Activated CD4-positive, alpha-beta memory T cell treated with anti-CD3 and anti-CD28 coated beads for 36 hours (primary cell): Measurements from ENCODE around the gene RSRC1. TPM values are rescaled to one million over a fixed set of nuclear protein-coding genes. Genes with fewer than 3 reads are reported as not detected.

Source experiments
- CTCF ChIA-PET: fragments of 350-600 bp; sonication (Branson Sonifier 250); formaldehyde crosslinking; loops from one replicate; lab custom pipeline; 2021; ENCODE audit warnings: antibody characterized with exemption, inconsistent platforms; lab: Charles Lee
- POLR2A ChIA-PET: fragments of 350-600 bp; sonication (Branson Sonifier 250); formaldehyde crosslinking; loops from one replicate; lab custom pipeline; 2021; ENCODE audit warnings: antibody characterized with exemption; lab: Charles Lee
- DNase-seq: peaks from one replicate; pipeline ENCODE4 v3.0.0-alpha.2; 2020
- H3K27ac Mint-ChIP-seq: one replicate; pipeline ENCODE4 v1.8.0; 2021; ENCODE audit warnings: mixed read lengths
- H3K27me3 Mint-ChIP-seq: one replicate; pipeline ENCODE4 v1.8.0; 2021; ENCODE audit warnings: mixed read lengths
- H3K36me3 Mint-ChIP-seq: one replicate; pipeline ENCODE4 v1.8.0; 2021; ENCODE audit warnings: mixed read lengths
- H3K4me1 Mint-ChIP-seq: one replicate; pipeline ENCODE4 v1.8.0; 2021; ENCODE audit warnings: low read depth, mixed read lengths
- H3K4me3 Mint-ChIP-seq: one replicate; pipeline ENCODE4 v1.8.0; 2021; ENCODE audit warnings: mild to moderate bottlenecking, mixed read lengths
- H3K9me3 Mint-ChIP-seq: one replicate; pipeline ENCODE4 v1.8.0; 2021; ENCODE audit warnings: mixed read lengths
- intact Hi-C: fragments of 100-400 bp; cut with micrococcal nuclease; formaldehyde crosslinking; loops from one replicate; pipeline ENCODE4 v1.15.1; 2023
- total RNA-seq, 2 experiments: library from RNA; stranded (reverse); gene quantifications; one replicate each; pipeline ENCODE4 v1.2.3, GENCODE V29; 2021

RSRC1 gene
- total RNA-seq, 2 experiments from 2014 or later, result 39.4 to 43.8 TPM

DNA sequence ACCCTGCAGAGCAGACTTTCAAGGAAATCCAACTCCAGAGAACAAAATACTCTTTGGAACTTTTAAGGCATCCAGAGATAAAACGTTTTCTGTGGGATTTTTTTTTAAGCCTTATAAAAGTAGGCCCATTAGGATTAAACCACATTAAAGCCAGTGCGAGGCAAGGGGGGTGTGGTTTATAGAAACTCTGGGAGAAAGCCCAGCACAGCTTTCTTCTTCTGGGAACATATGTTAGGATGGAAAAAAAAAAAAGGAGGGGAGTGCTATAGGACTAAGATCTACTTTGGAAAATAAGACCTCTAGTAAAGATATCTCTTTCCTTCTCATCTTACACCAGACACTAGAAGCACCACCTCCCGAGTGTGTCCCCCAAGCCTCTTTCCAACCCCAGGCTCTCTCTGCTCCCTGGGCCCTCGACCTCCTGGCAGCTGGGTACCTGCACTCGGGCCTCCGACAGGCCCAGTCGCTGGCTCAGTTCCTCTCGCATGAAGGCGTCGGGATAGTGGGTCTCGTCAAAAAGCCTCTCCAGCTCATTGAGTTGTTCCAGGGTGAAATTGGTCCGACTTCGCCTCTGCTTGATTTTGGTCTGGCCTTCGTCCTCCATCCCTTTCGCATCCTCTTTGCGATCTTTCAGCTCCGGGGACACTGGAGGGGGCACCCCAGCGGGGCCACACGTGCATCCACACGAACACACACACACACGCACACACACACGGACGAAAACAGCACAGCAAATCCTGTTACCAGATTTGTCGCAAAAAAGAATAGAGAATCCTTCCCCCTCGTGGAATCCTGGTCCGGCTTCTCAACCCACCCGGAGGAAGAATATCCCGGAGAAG is 7.4 kb upstream of the RSRC1 start:
- CTCF ChIA-PET, result no interaction called here
- peak overlapping the region; percentile 49 for H3K4me3 Mint-ChIP-seq
- POLR2A ChIA-PET, result no interaction called here
- peaks cover 46% of the 10 kb centered on the region for H3K4me1 Mint-ChIP-seq
- no peak for DNase-seq
- intact Hi-C loops, result loop anchor here (10.0 kb wide), 1 partner anchor 432 kb away; no protein-coding TSS in a partner anchor
- H3K36me3 Mint-ChIP-seq, result peaks cover 5% of the 10 kb centered on the region
- H3K9me3 Mint-ChIP-seq, result no peaks in the 10 kb centered on the region
- H3K27ac Mint-ChIP-seq, result peak overlapping the region; percentile 60
- peaks cover 82% of the 10 kb centered on the region for H3K27me3 Mint-ChIP-seq

DNA sequence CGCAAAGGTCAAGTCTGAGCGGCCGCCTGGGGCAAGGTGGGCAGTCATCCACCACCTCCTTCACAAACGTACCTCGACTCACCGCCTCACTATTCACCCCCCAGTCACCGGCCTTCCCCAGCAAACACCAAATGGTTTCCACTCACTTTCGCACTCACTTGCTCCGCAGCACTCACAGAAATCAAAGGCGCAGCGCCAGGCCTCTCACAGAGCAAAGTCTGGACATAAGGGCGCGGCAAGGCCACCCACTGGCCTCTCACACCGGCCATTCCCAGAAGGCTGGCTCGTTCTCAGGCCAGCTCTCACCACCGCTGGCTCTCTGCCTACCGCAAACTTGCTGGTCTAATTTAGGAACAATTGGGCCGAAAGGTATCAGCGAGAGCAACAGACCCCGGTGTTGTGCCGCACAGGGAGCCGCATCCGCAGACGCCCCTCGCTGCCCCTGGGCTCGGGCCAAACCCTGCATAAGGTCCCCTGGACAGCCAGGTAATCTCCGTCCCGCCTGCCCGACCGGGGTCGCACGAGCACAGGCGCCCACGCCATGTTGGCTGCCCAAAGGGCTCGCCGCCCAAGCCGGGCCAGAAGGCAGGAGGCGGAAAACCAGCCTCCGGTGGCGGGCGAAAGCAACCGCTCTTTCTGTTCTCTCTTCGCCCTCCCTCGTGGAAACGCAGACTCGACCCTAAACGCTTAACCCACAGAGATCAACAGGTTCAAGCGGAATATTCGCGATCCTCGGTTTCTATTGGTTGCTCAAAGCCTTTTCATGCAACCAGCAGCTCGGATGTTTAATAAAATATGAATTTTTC is 6.6 kb upstream of the RSRC1 start:
- Mint-ChIP-seq H3K36me3 (peaks cover 5% of the 10 kb centered on the region), H3K27me3 (peaks cover 81% of the 10 kb centered on the region), H3K4me3 (peak overlapping the region; percentile 49), H3K9me3 (no peaks in the 10 kb centered on the region), H3K27ac (peak overlapping the region; percentile 60), H3K4me1 (peaks cover 41% of the 10 kb centered on the region)
- intact Hi-C loops, result loop anchor here (10.0 kb wide), 1 partner anchor 432 kb away; no protein-coding TSS in a partner anchor
- POLR2A ChIA-PET, result interaction anchor here (0.8 kb wide), 1 partner anchor 8 kb away, joined by 3 read pairs; no protein-coding TSS in a partner anchor
- CTCF ChIA-PET, result no interaction called here
- peak; percentile 11 for DNase-seq

DNA sequence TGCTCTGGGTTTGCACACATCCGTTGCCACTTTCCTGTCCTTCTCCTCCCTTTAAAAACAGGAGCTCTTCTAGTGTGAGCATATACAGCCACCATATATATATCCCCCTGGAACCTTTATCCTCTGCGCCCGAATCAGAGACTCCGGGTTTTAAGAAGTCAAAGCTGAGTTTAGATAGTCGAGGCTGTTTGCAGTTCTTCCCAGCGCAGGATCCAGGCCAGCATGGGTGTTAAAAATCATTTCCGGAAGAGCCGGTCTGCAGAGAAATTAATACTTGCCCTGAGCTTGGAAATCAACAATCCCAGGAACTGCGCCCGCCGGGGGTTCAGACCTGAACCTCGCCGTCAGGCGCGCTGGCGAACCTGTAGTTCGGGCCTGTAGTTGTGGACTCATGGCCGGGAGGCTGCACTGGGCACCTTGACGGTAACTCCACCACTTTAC is 6.0 kb upstream of the RSRC1 start:
- ChIA-PET CTCF (interaction anchor here (0.8 kb wide), 1 partner anchor 465 kb away, joined by 3 read pairs; no protein-coding TSS in a partner anchor), POLR2A (interaction anchor here (0.8 kb wide), 1 partner anchor 8 kb away, joined by 3 read pairs; no protein-coding TSS in a partner anchor)
- intact Hi-C loops, result loop anchor here (1.0 to 10.0 kb wide), 3 partner anchors 9 to 431 kb away; no protein-coding TSS in a partner anchor
- H3K36me3 Mint-ChIP-seq, result peaks cover 5% of the 10 kb centered on the region
- peaks cover 41% of the 10 kb centered on the region for H3K4me1 Mint-ChIP-seq
- no peaks in the 10 kb centered on the region for H3K9me3 Mint-ChIP-seq
- peak overlapping the region; percentile 25 for H3K4me3 Mint-ChIP-seq
- H3K27ac Mint-ChIP-seq, result peak overlapping the region; percentile 15
- peak; percentile 9 for DNase-seq
- H3K27me3 Mint-ChIP-seq, result peaks cover 81% of the 10 kb centered on the region

DNA sequence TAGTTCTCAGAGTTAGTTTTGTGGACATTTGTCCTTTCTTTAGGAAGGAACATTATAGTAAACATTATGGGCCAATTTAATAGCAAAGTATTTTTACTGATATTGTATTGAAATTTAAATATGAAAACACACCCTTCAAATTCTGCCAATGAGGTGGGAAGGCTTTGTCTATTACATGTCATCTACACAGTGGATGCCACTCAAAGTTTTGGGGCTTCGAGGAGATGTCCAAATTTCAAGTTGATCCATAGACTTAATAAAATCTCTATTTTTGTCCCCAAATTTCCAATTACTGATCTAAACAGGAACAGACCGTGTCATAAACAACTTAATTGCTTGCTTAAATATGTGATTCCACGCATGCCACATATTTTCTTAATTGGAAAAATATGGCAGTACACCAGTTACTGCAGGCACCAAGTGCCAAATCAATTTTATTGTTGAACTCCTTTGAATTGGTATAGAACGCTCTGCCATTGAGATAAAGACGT is 5.4 kb upstream of the RSRC1 start:
- ChIA-PET CTCF (interaction anchor here (0.8 kb wide), 1 partner anchor 464 kb away, joined by 3 read pairs; no protein-coding TSS in a partner anchor), POLR2A (no interaction called here)
- Mint-ChIP-seq H3K4me1 (peaks cover 43% of the 10 kb centered on the region), H3K27me3 (peaks cover 78% of the 10 kb centered on the region), H3K9me3 (no peaks in the 10 kb centered on the region), H3K27ac (no peak overlapping the region), H3K36me3 (peaks cover 6% of the 10 kb centered on the region), H3K4me3 (no peak overlapping the region)
- no peak for DNase-seq
- intact Hi-C loops, result loop anchor here (1.0 to 10.0 kb wide), 3 partner anchors 9 to 430 kb away; no protein-coding TSS in a partner anchor

DNA sequence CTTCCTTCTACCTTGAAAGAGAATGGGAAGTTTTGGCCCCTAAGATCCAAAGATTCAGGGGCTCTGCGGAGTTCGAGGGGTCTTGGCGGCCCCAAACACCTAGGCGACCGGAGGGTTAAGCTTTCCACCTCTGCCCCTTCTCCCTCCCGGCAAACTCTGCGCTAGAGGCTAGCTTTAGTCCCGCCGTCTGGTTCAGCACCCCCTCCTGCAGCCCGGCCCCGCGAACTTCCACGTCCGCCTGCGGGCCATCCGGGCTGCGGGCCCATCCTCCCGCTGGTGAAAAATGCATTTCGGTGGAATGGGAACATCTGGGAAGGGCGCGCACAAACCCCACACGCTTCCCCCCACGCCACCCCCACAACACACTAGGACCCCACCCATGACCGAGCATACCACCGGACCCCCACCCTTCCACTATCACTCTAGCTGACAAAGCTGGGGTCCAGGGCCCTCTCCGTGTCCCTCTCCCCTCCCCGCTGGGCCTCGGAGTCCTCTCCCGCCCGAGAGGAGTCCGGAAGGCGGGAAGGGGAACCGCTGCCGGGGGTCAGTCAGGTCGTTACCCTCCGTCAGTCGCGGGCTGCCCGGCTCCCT is 4.7 kb upstream of the RSRC1 start:
- Mint-ChIP-seq H3K4me1 (peaks cover 47% of the 10 kb centered on the region), H3K9me3 (no peaks in the 10 kb centered on the region), H3K27me3 (peaks cover 76% of the 10 kb centered on the region), H3K27ac (no peak overlapping the region), H3K4me3 (peak overlapping the region; percentile 66), H3K36me3 (peaks cover 11% of the 10 kb centered on the region)
- ChIA-PET POLR2A (interaction anchor here (0.6 kb wide), 1 partner anchor 618 kb away, joined by 4 read pairs; no protein-coding TSS in a partner anchor), CTCF (no interaction called here)
- intact Hi-C loops, result loop anchor here (5.0 to 10.0 kb wide), 3 partner anchors 430 to 537 kb away; partner anchors contain the start of gene GFM1
- peak; percentile 10 for DNase-seq

DNA sequence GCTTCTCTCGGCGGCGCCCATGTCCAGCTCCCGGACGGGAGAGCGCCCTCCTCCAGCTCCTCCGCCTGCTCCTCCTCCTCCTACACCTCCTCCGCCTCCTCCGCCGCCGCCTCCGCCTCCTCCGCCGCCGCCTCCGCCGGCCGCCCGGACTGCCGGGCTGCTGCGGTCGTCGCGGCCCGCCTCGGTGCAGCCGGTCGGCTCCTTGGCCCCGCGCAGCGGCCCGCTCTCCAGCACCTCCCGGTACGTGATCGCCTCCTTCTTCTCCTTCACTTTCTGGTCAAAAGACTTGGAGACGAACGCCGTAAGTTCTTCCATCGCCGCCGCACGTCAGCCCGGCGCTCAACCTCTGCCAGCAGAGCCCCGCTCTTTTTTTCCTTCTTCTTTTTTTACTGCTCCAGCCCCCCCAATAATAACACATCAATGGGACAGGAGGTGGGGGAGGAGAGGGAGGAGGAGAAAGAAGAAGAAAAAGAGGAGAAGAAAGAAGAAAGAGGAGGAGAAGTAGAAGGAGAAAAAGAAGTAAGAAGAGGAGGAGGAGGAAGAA is 4.1 kb upstream of the RSRC1 start:
- peak; percentile 28 for DNase-seq
- ChIA-PET CTCF (no interaction called here), POLR2A (interaction anchor here (0.6 kb wide), 1 partner anchor 617 kb away, joined by 4 read pairs; no protein-coding TSS in a partner anchor)
- H3K4me1 Mint-ChIP-seq, result peaks cover 50% of the 10 kb centered on the region
- intact Hi-C loops, result loop anchor here (5.0 to 10.0 kb wide), 3 partner anchors 429 to 537 kb away; partner anchors contain the start of gene GFM1
- H3K27ac Mint-ChIP-seq, result no peak overlapping the region
- peaks cover 71% of the 10 kb centered on the region for H3K27me3 Mint-ChIP-seq
- peak overlapping the region; percentile 73 for H3K4me3 Mint-ChIP-seq
- peaks cover 15% of the 10 kb centered on the region for H3K36me3 Mint-ChIP-seq
- H3K9me3 Mint-ChIP-seq, result no peaks in the 10 kb centered on the region

DNA sequence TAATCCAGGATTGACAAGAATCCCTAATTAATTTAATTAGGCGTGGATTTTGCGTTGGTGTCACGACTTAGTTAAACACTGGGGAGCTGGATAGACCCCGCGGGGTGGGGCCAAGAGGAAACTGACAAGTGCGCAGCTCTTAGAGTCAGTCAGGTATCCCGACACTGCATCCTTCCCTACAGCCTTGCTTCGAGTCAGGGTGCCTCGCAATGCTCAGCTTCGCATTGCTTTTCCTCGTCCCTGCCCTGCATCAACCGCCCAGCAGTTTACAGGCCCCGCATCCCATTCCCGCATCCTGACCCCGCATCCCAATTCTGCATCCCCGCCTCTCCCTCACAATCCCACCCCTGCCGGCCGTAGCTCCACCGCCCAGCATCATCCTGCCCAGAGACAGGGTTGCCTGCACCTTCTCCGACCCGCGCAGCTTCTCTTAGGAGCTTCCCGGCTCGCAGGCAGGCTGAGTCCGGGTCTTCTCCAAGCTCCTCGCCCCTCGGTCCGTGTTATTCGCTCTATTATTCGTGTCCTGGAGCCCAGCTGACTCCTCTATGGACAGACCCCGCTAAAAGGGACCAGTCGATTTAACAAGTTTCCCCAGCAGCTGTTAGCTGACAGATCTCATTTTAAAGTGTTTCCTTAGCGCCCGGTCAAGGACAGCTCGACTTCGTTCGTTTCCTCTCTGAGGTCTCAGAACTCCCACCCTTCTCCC is 3.0 kb upstream of the RSRC1 start:
- peak; percentile 18 for DNase-seq
- intact Hi-C loops, result loop anchor here (5.0 to 10.0 kb wide), 3 partner anchors 428 to 535 kb away; partner anchors contain the start of gene GFM1
- CTCF ChIA-PET, result interaction anchor here (1.0 kb wide), 1 partner anchor 207 kb away, joined by 4 read pairs; no protein-coding TSS in a partner anchor
- peaks cover 62% of the 10 kb centered on the region for H3K27me3 Mint-ChIP-seq
- no peak overlapping the region for H3K27ac Mint-ChIP-seq
- peaks cover 15% of the 10 kb centered on the region for H3K36me3 Mint-ChIP-seq
- H3K9me3 Mint-ChIP-seq, result no peaks in the 10 kb centered on the region
- POLR2A ChIA-PET, result no interaction called here
- H3K4me1 Mint-ChIP-seq, result peaks cover 62% of the 10 kb centered on the region
- H3K4me3 Mint-ChIP-seq, result peak overlapping the region; percentile 63

DNA sequence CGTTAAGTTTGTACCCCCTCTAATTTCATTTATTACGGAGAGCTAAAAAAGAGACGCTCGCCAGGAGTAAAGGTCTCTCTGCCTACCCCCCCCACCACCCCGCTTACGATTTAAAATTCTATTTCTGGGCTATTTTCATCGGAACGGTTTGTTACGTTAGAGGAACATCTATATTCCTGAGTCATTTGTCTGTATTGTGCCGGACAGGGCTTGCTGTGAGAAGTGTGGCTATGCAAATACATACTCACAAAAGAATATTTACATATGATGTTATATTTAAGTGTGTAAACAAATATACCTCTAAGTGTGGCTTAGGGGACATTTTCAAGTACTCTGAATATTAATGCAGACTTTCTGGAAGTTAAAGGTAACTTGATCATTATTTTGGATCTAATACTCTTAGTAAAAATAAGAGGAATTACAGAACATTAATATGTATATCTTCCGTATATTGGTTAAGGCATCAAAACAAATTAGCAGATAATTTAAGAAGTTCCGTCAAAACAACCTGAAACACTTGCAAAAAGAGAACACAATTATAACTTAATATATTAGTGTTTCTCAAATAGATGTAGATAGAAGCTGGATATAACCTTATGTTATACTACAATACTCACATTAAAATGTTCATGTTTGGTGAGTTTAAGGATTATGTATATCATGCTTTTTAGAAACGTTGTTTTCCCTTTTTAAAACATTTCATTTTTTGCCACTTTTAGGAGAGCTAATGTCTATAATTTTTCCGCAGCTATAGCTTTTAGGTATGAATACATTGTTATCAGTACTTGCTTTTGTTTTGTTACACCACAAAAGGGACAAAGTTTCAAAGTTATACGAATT is 2.1 kb upstream of the RSRC1 start:
- H3K27me3 Mint-ChIP-seq, result peaks cover 55% of the 10 kb centered on the region
- no peak for DNase-seq

DNA sequence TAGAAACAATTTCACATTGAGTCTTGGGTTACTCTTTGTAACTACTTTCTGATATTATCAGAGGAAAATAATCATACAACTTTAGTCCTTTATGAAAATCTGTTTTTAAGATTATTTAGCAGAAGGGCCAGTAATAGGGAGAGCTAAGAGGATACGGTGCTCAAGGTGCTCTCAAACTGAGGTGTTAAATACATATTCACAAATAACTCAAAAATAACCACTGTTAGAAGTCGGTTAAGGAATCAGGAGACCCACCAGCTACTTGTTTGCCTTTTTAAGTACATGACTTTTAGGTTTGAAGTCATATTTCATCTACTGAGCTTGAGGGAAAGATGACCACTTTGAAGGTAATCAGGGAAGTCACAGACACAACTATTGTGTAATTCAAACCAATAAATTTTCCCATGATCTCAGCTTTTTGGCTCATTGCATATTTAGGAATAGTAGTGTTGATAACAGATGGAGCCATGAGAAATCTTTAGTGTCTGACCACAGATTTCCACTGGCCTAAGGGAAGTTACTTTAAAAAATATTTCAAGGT is 1.4 kb upstream of the RSRC1 start:
- intact Hi-C loops, result loop anchor here (2.0 to 10.0 kb wide), 4 partner anchors 14 to 534 kb away; partner anchors contain the start of gene GFM1
- peaks cover 7% of the 10 kb centered on the region for H3K9me3 Mint-ChIP-seq
- no peak overlapping the region for H3K27ac Mint-ChIP-seq
- CTCF ChIA-PET, result interaction anchor here (1.4 kb wide), 1 partner anchor 12 kb away, joined by 4 read pairs; no protein-coding TSS in a partner anchor
- H3K4me1 Mint-ChIP-seq, result peaks cover 63% of the 10 kb centered on the region
- DNase-seq, result no peak
- peaks cover 49% of the 10 kb centered on the region for H3K27me3 Mint-ChIP-seq
- POLR2A ChIA-PET, result interaction anchor here (0.9 kb wide), 1 partner anchor 11 kb away, joined by 4 read pairs; no protein-coding TSS in a partner anchor
- peaks cover 18% of the 10 kb centered on the region for H3K36me3 Mint-ChIP-seq
- no peak overlapping the region for H3K4me3 Mint-ChIP-seq

More for the DNA sequence above, 2.1 kb upstream of the RSRC1 start:
- ChIA-PET POLR2A (interaction anchor here (0.9 kb wide), 1 partner anchor 11 kb away, joined by 4 read pairs; no protein-coding TSS in a partner anchor), CTCF (interaction anchor here (1.0 to 1.4 kb wide), 2 partner anchors 11 to 206 kb away, joined by 4 read pairs; no protein-coding TSS in a partner anchor)
- no peak overlapping the region for H3K27ac Mint-ChIP-seq
- H3K36me3 Mint-ChIP-seq, result peaks cover 17% of the 10 kb centered on the region
- H3K4me3 Mint-ChIP-seq, result no peak overlapping the region
- peaks cover 65% of the 10 kb centered on the region for H3K4me1 Mint-ChIP-seq
- intact Hi-C loops, result loop anchor here (2.0 to 10.0 kb wide), 4 partner anchors 13 to 534 kb away; partner anchors contain the start of gene GFM1
- H3K9me3 Mint-ChIP-seq, result peaks cover 1% of the 10 kb centered on the region
